LNCaP clone FGC (cell line): ENCODE measurements around the gene RPL23.

Source experiments
- DNase-seq: peaks from one replicate; pipeline ENCODE4 v3.0.0-alpha.2; 2011; ENCODE audit warnings: low read depth
- H3K4me3 ChIP-seq: 2 replicates; pipeline ENCODE4 v1.5.1; 2011; ENCODE audit warnings: mild to moderate bottlenecking, low read depth, low read length, control low read depth
- CTCF ChIP-seq: IDR thresholded peaks from 2 replicates; pipeline ENCODE4 v1.5.1; 2012; ENCODE audit warnings: mild to moderate bottlenecking; ENCODE audit not compliant: control insufficient read depth, insufficient read depth; ENCODE audit errors: extremely low read depth

The RPL23 gene

GRCh38 chr17:38891441-38891840, 37.9 kb upstream of the RPL23 start:
- no peak for DNase-seq
- TF ChIP-seq CTCF, result no peak
- H3K4me3 ChIP-seq, result no peak overlapping the region

- no peak for DNase-seq
- H3K4me3 ChIP-seq, result no peak overlapping the region
- no peak for TF ChIP-seq CTCF
Observed at GRCh38 chr17:38890410-38890746, 36.9 kb upstream of the RPL23 start.

- DNase-seq, result no peak
- TF ChIP-seq CTCF, result no peak
- no peak overlapping the region for H3K4me3 ChIP-seq
Observed at GRCh38 chr17:38889745-38890409, 36.4 kb upstream of the RPL23 start.

- no peak overlapping the region for H3K4me3 ChIP-seq
- no peak for DNase-seq
- TF ChIP-seq CTCF, result no peak
Observed at GRCh38 chr17:38888842-38889241, 35.3 kb upstream of the RPL23 start.

- H3K4me3 ChIP-seq, result no peak overlapping the region
- no peak for DNase-seq
- TF ChIP-seq CTCF, result no peak
Observed at GRCh38 chr17:38886643-38887010, 33.1 kb upstream of the RPL23 start.

- DNase-seq, result no peak
- no peak for TF ChIP-seq CTCF
- no peak overlapping the region for H3K4me3 ChIP-seq
Observed at GRCh38 chr17:38885728-38886642, 32.5 kb upstream of the RPL23 start.
